Smooth muscle cell of the coronary artery (primary cell): Measurements from ENCODE around the gene SLC15A4. TPM values are rescaled to one million over a fixed set of nuclear protein-coding genes. Genes with fewer than 3 reads are reported as not detected.

Source experiments
- total RNA-seq: library from RNA; depleted of rRNA; stranded (reverse); fragments of >200 nt; gene quantifications from 2 replicates; pipeline ENCODE4 v1.2.3, GENCODE V29; 2014; ENCODE audit warnings: low replicate concordance

SLC15A4 gene
- 38.8 and 43.1 TPM in 2 replicates for total RNA-seq

GRCh38 chr12:128823916-128824839 lies at the start of gene SLC15A4:
SLC15A4 (minus strand) TSS chr12:128823958; CDS start chr12:128823943, 15 bp downstream.

DNA sequence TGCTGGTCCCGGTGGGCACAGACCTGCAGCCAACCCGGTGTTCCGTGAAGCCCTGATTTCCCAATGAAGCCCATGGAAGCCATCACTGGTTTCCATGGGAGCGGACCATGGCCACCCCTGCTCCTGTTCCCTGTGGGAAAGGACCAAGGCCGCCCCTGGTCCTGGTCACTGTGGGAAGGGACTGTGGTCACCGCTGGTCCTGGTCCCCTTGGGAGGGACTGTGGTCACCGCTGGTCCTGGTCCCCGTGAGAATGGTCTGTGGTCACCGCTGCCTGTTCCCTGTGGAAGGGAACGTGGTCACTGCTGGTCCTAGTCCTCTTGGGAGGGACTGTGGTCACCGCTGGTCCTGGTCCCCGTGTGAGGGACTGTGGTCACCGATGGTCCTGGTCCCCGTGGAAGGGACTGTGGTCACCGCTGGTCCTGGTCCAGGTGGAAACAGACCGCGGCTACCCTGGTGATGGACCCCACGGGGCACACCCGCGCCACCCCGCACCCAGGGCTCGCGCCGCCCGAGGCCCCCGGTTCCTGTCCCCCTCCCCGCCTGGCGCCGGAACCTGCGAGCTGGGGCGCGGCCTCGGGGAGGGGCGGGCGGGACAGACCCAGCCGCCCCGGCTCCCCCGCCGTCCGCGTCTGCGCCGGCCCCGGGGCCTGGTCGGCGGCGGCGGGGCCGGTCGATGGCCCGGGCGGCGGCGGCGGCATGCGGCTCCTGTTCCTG lies 29.3 kb upstream of the SLC15A4 start, which contains the start of gene GLT1D1:
Gene GLT1D1 (plus strand): TSS at position 594 of the 715 bp plus-strand sequence. CDS start 104 bp downstream, at position 698.

Other genes starting within 250 kb of the SLC15A4 start
- gene GLT1D1, start 29.5 kb upstream of the SLC15A4 start, total RNA-seq: under 0.01 TPM in 1 of 2 replicates, not detected in the other